Measurements from ENCODE around the gene MAML3.
A peak's percentile ranks its signal among the peaks of the same experiment; 100 is the strongest.

Gene MAML3

GRCh38 chr4:140071806-140072205 lies 82.2 kb downstream of the MAML3 start:
- no peak for DNase-seq (ENCODE audit: low spot score)

GRCh38 chr4:140070973-140071372 lies 83.0 kb downstream of the MAML3 start:
- DNase-seq (ENCODE audit: low spot score): no peak

GRCh38 chr4:140070366-140070765 lies 83.6 kb downstream of the MAML3 start:
- no peak for DNase-seq (ENCODE audit: low spot score)

GRCh38 chr4:140069066-140069465 lies 84.9 kb downstream of the MAML3 start:
- no peak for DNase-seq (ENCODE audit: low spot score)

GRCh38 chr4:140068271-140068670 lies 85.7 kb downstream of the MAML3 start:
- DNase-seq (ENCODE audit: low spot score): no peak

- no peak for DNase-seq (ENCODE audit: low spot score)
These were observed 87.7 kb downstream of the MAML3 start for GRCh38 chr4:140066031-140066930.

- no peak for DNase-seq (ENCODE audit: low spot score)
These were observed 88.6 kb downstream of the MAML3 start for GRCh38 chr4:140065393-140065792.

GRCh38 chr4:140061659-140062289 lies 92.2 kb downstream of the MAML3 start:
- DNase-seq (ENCODE audit: low spot score): no peak

GRCh38 chr4:140061194-140061593 lies 92.8 kb downstream of the MAML3 start:
- DNase-seq (ENCODE audit: low spot score): no peak

GRCh38 chr4:140059159-140059558 lies 94.8 kb downstream of the MAML3 start:
- no peak for DNase-seq (ENCODE audit: low spot score)

- no peak for DNase-seq (ENCODE audit: low spot score)
These were observed 96.3 kb downstream of the MAML3 start for GRCh38 chr4:140057701-140058100.

- DNase-seq (ENCODE audit: low spot score): no peak
These were observed 98.0 kb downstream of the MAML3 start for GRCh38 chr4:140056015-140056414.

GRCh38 chr4:140054861-140055260 lies 99.1 kb downstream of the MAML3 start:
- no peak for DNase-seq (ENCODE audit: low spot score)

- DNase-seq (ENCODE audit: low spot score): no peak
These were observed 100.8 kb downstream of the MAML3 start for GRCh38 chr4:140053185-140053584.

- peak; percentile 24 for DNase-seq (ENCODE audit: low spot score)
These were observed 101.9 kb downstream of the MAML3 start for GRCh38 chr4:140052050-140052449.

- DNase-seq (ENCODE audit: low spot score): peak; percentile 8
These were observed 103.9 kb downstream of the MAML3 start for GRCh38 chr4:140049849-140050637.

GRCh38 chr4:140049024-140049848 lies 104.7 kb downstream of the MAML3 start:
- no peak for DNase-seq (ENCODE audit: low spot score)

GRCh38 chr4:140048419-140048995 lies 105.5 kb downstream of the MAML3 start:
- no peak for DNase-seq (ENCODE audit: low spot score)

GRCh38 chr4:140047786-140048185 lies 106.2 kb downstream of the MAML3 start:
- DNase-seq (ENCODE audit: low spot score): no peak

GRCh38 chr4:140047017-140047640 lies 106.9 kb downstream of the MAML3 start:
- DNase-seq (ENCODE audit: low spot score): no peak

GRCh38 chr4:140046543-140046942 lies 107.4 kb downstream of the MAML3 start:
- no peak for DNase-seq (ENCODE audit: low spot score)
